ENCODE data around the gene SLC39A9.

DNA sequence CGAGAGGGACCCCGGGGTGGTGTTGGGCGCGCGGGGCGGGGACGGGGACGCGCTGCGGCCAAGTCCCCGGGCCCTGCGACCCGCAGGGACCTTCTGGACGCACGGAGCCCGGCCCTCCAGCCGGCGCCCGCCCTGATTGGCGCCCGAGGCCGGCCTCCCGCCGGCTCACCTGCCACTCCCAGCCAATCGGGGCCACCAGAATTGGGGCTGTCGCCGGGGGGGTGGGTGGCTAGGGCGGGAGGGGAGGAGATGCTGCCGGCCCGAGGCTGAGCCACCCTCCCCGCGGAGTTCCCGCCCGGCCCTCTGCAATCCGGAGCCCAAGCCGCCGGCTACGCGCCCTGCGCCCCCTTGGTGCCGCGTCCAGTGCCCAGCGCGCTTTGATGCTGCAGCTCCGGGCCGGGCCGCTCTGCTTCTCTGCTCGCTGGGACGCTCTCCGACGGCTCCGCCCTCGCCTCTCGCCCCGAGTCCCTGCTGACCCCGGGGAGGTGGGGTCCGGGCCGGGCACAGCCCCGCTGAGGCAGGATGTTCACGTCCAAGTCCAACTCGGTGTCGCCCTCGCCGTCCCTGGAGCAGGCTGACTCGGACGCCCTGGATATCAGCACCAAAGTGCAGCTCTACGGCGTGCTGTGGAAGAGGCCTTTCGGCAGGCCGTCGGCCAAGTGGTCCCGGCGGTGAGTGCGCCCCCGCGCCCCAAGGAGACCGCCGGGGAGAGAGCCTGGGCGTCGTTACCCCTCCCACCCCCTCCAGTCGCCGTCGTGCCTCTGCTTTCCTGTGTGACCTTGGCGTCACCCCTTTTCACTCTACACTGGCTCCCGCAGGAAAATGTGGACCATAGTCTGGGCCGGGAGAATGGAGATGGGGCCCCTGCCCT lies 86.2 kb downstream of the SLC39A9 start, which contains the start of gene PLEKHD1:
- TF ChIP-seq EP300 (IDR thresholded peaks at IDR 0.05) (no peak), POLR2A (IDR thresholded peaks at IDR 0.05) (peak in 1 of 4 donors; percentile 32), POLR2AphosphoS5 (IDR thresholded peaks at IDR 0.05) (no peak)
- TF ChIP-seq, protein P1, sequence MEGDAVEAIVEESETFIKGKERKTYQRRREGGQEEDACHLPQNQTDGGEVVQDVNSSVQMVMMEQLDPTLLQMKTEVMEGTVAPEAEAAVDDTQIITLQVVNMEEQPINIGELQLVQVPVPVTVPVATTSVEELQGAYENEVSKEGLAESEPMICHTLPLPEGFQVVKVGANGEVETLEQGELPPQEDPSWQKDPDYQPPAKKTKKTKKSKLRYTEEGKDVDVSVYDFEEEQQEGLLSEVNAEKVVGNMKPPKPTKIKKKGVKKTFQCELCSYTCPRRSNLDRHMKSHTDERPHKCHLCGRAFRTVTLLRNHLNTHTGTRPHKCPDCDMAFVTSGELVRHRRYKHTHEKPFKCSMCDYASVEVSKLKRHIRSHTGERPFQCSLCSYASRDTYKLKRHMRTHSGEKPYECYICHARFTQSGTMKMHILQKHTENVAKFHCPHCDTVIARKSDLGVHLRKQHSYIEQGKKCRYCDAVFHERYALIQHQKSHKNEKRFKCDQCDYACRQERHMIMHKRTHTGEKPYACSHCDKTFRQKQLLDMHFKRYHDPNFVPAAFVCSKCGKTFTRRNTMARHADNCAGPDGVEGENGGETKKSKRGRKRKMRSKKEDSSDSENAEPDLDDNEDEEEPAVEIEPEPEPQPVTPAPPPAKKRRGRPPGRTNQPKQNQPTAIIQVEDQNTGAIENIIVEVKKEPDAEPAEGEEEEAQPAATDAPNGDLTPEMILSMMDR (IDR thresholded peaks at IDR 0.05) = no peak
